ENCODE measurements around the gene UTP11. TPM values are rescaled to one million over a fixed set of nuclear protein-coding genes. Genes with fewer than 3 reads are reported as not detected.

UTP11 gene
- total RNA-seq, 4 donors from 2014 or later = 32.1 to 48.5 (median 39.5) TPM

DNA sequence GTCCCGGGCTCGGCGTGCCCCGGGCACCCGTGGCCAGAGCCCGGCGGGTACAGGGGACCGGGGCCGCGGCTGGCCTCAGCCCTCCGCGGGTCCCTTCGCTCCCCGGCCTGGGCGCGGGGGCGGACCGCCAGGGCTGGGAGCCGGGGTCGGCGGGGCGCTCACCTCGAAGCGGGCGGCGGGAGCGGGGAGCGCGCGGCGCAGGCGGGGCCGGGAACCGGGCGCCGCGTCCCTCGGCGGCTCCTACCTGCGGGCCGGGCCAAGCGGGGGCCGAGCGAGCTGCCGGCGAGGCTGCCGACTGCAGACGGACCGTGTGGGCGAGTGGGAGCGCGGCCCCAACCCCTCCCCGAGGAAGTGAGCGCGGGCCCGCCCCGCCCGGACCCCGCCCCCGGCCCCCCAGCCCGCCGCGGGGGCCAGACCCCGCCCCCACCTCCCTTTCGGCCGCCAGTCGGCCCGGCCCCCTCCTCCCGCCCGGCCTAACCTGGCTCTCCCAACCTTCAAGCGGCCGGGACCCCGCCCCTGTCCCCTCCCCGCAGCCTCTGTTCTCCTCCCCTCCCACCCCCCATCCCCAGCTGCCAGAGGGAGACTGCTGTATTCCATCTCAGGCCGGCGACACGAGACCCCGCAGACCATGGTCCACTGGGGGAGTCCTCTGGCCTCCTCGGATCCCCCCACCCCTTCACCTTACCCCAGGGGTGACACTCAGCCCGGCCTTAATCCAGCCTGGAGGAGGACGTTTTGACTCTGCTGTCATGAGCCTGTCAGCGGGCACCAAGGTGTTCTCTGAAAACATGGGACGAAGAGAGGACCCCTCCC is 7.1 kb upstream of the UTP11 start, which contains the start of gene FHL3:
TSS of gene FHL3 (minus strand) at position 320 of the 813 bp plus-strand sequence. CDS start 6,102 bp downstream, outside the sequence.
- Histone ChIP-seq H3K9me3 (no peaks in the 10 kb centered on the region), H3K4me3 (peak within 1 kb of the TSS; percentile 55), H3K27me3 (no peaks in the 10 kb centered on the region), H3K4me1 (peaks cover 49% of the 10 kb centered on the region), H3K27ac (peak within 1 kb of the TSS; percentile 81), H3K36me3 (no peaks in the 10 kb centered on the region)
- TF ChIP-seq POLR2AphosphoS5 (IDR thresholded peaks at IDR 0.05) = no peak
- TF ChIP-seq EP300 (IDR thresholded peaks at IDR 0.05) = no peak
- peak in 1 of 2 donors; percentile 23 for TF ChIP-seq POLR2A (IDR thresholded peaks at IDR 0.05)
- TF ChIP-seq, protein P1, sequence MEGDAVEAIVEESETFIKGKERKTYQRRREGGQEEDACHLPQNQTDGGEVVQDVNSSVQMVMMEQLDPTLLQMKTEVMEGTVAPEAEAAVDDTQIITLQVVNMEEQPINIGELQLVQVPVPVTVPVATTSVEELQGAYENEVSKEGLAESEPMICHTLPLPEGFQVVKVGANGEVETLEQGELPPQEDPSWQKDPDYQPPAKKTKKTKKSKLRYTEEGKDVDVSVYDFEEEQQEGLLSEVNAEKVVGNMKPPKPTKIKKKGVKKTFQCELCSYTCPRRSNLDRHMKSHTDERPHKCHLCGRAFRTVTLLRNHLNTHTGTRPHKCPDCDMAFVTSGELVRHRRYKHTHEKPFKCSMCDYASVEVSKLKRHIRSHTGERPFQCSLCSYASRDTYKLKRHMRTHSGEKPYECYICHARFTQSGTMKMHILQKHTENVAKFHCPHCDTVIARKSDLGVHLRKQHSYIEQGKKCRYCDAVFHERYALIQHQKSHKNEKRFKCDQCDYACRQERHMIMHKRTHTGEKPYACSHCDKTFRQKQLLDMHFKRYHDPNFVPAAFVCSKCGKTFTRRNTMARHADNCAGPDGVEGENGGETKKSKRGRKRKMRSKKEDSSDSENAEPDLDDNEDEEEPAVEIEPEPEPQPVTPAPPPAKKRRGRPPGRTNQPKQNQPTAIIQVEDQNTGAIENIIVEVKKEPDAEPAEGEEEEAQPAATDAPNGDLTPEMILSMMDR (IDR thresholded peaks at IDR 0.05) = no peak
- peak; percentile 75 to 84 for DNase-seq (ENCODE audit: low spot score in 2 of 2)
- 52% methylated on average over 3 of the region's 83 CpGs for WGBS

GRCh38 chr1:38006008-38006828 is 6.3 kb upstream of the UTP11 start:
- Histone ChIP-seq H3K4me3 (peak overlapping the region; percentile 55), H3K27ac (peak overlapping the region; percentile 81), H3K27me3 (no peaks in the 10 kb centered on the region), H3K4me1 (peaks cover 40% of the 10 kb centered on the region), H3K36me3 (no peaks in the 10 kb centered on the region), H3K9me3 (no peaks in the 10 kb centered on the region)
- DNase-seq (ENCODE audit: low spot score in 2 of 2) = peak in 1 of 2 donors; percentile 43
- TF ChIP-seq POLR2A (IDR thresholded peaks at IDR 0.05) = no peak
- TF ChIP-seq, protein P1 (IDR thresholded peaks at IDR 0.05) = no peak
- TF ChIP-seq POLR2AphosphoS5 (IDR thresholded peaks at IDR 0.05) = no peak
- no peak for TF ChIP-seq EP300 (IDR thresholded peaks at IDR 0.05)
- 50% methylated on average over 11 of the region's 12 CpGs for WGBS

DNA sequence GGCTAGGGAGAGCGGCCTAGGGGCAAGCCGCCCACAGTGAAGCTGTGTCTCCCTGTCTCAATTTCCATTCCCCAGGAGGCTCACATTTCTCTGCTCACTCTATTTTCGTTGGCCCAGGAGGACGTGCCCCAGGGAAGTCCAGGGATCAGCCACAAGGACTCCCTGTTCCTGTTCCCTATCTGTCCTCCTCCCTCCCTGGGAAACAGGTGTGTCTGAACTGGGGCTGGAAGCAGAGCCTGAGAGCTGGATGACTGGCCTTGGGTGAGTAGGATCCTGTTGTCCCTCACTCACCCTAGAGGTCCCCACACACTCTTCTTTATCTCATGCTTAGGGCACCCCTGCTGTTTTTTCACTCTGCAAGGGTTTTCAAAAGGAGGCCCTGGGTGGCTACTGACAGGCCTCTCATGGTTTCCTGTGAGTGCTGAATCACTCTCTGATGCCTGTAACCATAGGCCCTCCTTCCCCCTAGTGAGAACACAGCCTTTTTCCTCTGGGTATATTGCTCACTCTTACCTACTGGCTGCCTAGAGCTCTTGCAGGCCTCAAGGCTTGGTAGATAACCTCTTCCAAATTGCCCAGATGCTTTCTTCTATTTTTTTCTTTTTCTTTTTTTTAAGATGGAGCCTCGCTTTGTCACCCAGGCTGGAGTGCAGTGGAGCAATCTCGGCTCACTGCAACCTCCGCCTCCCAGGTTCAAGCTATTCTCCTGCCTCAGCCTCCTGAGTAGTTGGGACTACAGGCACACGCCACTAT is 3.3 kb upstream of the UTP11 start:
- H3K27me3 ChIP-seq = no peaks in the 10 kb centered on the region
- TF ChIP-seq POLR2AphosphoS5 (IDR thresholded peaks at IDR 0.05) = no peak
- no peak for TF ChIP-seq EP300 (IDR thresholded peaks at IDR 0.05)
- TF ChIP-seq, protein P1 (IDR thresholded peaks at IDR 0.05) = no peak
- no peak for TF ChIP-seq POLR2A (IDR thresholded peaks at IDR 0.05)
- H3K4me1 ChIP-seq = peaks cover 37% of the 10 kb centered on the region
- H3K4me3 ChIP-seq = no peak overlapping the region
- peak in 1 of 2 donors; percentile 49 for DNase-seq (ENCODE audit: low spot score in 2 of 2)
- H3K36me3 ChIP-seq = no peaks in the 10 kb centered on the region
- WGBS = 81% methylated on average over 8 of the region's 8 CpGs
- peak overlapping the region; percentile 29 for H3K27ac ChIP-seq
- no peaks in the 10 kb centered on the region for H3K9me3 ChIP-seq

DNA sequence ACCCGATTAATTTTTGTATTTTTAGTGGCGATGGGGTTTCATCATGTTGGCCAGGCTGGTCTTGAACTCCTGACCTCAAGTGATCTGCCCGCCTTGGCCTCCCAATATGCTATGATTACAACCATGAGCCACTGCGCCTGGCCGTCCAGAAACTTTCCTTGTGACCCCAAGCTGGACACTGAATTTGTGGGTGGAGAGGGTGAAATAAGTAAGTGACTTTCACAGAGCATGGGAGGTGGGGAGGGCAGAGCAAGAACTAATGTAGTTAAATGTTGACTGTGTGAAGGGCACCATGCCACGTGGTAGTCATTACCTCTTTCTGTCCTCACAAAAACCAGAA is 2.7 kb upstream of the UTP11 start:
- H3K4me1 ChIP-seq = peaks cover 37% of the 10 kb centered on the region
- no peak overlapping the region for H3K27ac ChIP-seq
- H3K36me3 ChIP-seq = no peaks in the 10 kb centered on the region
- no peaks in the 10 kb centered on the region for H3K27me3 ChIP-seq
- WGBS = 92% methylated on average over 6 of the region's 6 CpGs
- TF ChIP-seq, protein P1 (IDR thresholded peaks at IDR 0.05) = no peak
- no peak for TF ChIP-seq POLR2A (IDR thresholded peaks at IDR 0.05)
- no peak overlapping the region for H3K4me3 ChIP-seq
- no peak for DNase-seq (ENCODE audit: low spot score in 2 of 2)
- H3K9me3 ChIP-seq = no peaks in the 10 kb centered on the region
